Suprapubic skin (tissue), 4 donors: Measurements from ENCODE around the gene AKR1C4.
"Not testable (repeated sequence)": the region's sequence is repeated elsewhere in the genome, so short reads cannot be mapped to it uniquely, and the experiment has no call there.

Source experiments
- POLR2A ChIP-seq, 2 donors: fragments of 450-650 bp; IDR thresholded peaks; one replicate each; pipeline ENCODE4 v1.6.1; 2017; ENCODE audit warnings: antibody characterized with exemption in 2 of 2, mild to moderate bottlenecking in 2 of 2, moderate library complexity in 2 of 2
- POLR2AphosphoS5 ChIP-seq, 3 donors: sonication (generic); formaldehyde crosslinking; IDR thresholded peaks; one replicate each; pipeline ENCODE4 v1.6.1; 2017; ENCODE audit warnings: antibody characterized with exemption in 3 of 3
- TF ChIP-seq, protein P1 (sequence below), 2 donors: fragments of 200-600 bp in 1 of 2; fragments of 450-650 bp in 1 of 2; sonication (generic) in 1 of 2; IDR thresholded peaks; one replicate each; pipeline ENCODE4 v1.5.1; 2016 to 2019; ENCODE audit warnings: antibody characterized with exemption in 2 of 2, mild to moderate bottlenecking in 1 of 2, moderate library complexity in 1 of 2

DNA sequence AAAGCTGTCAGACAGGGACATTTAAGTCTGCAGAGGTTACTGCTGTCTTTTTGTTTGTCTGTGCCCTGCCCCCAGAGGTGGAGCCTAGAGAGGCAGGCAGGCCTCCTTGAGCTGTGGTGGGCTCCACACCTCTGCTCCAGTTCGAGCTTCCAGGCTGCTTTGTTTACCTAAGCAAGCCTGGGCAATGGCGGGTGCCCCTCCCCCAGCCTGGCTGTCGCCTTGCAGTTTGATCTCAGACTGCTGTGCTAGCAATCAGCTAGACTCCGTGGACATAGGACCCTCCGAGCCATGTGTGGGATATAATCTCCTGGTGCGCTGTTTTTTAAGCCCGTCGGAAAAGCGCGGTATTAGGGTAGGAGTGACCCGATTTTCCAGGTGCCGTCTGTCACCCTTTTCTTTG lies 16.1 kb upstream of the AKR1C4 start:
- TF ChIP-seq POLR2AphosphoS5, POLR2A (IDR thresholded peaks at IDR 0.05): not testable (repeated sequence)
- TF ChIP-seq, protein P1, sequence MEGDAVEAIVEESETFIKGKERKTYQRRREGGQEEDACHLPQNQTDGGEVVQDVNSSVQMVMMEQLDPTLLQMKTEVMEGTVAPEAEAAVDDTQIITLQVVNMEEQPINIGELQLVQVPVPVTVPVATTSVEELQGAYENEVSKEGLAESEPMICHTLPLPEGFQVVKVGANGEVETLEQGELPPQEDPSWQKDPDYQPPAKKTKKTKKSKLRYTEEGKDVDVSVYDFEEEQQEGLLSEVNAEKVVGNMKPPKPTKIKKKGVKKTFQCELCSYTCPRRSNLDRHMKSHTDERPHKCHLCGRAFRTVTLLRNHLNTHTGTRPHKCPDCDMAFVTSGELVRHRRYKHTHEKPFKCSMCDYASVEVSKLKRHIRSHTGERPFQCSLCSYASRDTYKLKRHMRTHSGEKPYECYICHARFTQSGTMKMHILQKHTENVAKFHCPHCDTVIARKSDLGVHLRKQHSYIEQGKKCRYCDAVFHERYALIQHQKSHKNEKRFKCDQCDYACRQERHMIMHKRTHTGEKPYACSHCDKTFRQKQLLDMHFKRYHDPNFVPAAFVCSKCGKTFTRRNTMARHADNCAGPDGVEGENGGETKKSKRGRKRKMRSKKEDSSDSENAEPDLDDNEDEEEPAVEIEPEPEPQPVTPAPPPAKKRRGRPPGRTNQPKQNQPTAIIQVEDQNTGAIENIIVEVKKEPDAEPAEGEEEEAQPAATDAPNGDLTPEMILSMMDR (IDR thresholded peaks at IDR 0.05): not testable (repeated sequence)
